HUES64 (cell line): ENCODE data around the gene PUS3.

ENCODE experiments used
- H3K27ac ChIP-seq: 2 replicates; pipeline ENCODE4 v1.7.0; 2013; ENCODE audit warnings: low read depth, low read length, inconsistent platforms
- H3K27me3 ChIP-seq: 2 replicates; pipeline ENCODE4 v1.6.1; 2013; ENCODE audit warnings: mild to moderate bottlenecking, low read length; ENCODE audit not compliant: insufficient read depth
- H3K36me3 ChIP-seq: 2 replicates; pipeline ENCODE4 v1.6.1; 2013; ENCODE audit warnings: mild to moderate bottlenecking, low read length; ENCODE audit not compliant: insufficient read depth
- H3K4me1 ChIP-seq: 2 replicates; pipeline ENCODE4 v1.6.1; 2013; ENCODE audit warnings: mild to moderate bottlenecking, low read length, moderate library complexity; ENCODE audit not compliant: insufficient read depth
- H3K4me3 ChIP-seq: 2 replicates; pipeline ENCODE4 v1.5.1; 2013; ENCODE audit warnings: mild to moderate bottlenecking, low read length, moderate library complexity
- H3K9ac ChIP-seq: 2 replicates; pipeline ENCODE4 v1.6.1; 2013; ENCODE audit warnings: mild to moderate bottlenecking, low read depth, low read length
- H3K9me3 ChIP-seq: 2 replicates; pipeline ENCODE4 v1.6.1; 2013; ENCODE audit warnings: low read depth, low read length; ENCODE audit not compliant: insufficient read depth

PUS3 gene

GRCh38 chr11:125846188-125846587 is 56.8 kb downstream of the PUS3 start:
- H3K9ac ChIP-seq = no peak overlapping the region
- H3K27ac ChIP-seq = no peak overlapping the region
- H3K36me3 ChIP-seq = no peaks in the 10 kb centered on the region
- no peaks in the 10 kb centered on the region for H3K27me3 ChIP-seq
- no peak overlapping the region for H3K4me3 ChIP-seq
- peaks cover 10% of the 10 kb centered on the region; the same call in 1 of the 2 replicates for H3K4me1 ChIP-seq
- H3K9me3 ChIP-seq = 0 out of 2 replicates have a peak, but pooled peaks cover 13% of the 10 kb centered on the region
